M059J (cell line): ENCODE data around the gene RPL39L. TPM values are rescaled to one million over a fixed set of nuclear protein-coding genes. Genes with fewer than 3 reads are reported as not detected.
A peak's percentile ranks its signal among the peaks of the same experiment; 100 is the strongest.
"Not testable (repeated sequence)": the region's sequence is repeated elsewhere in the genome, so short reads cannot be mapped to it uniquely, and the experiment has no call there.

ENCODE experiments used
- DNase-seq: peaks from one replicate; pipeline ENCODE4 v3.0.0-alpha.2; 2012; ENCODE audit warnings: low read depth
- total RNA-seq: library from RNA; depleted of rRNA; stranded (reverse); fragments of >200 nt; shearing (Covaris generic); gene quantifications from 2 replicates; pipeline ENCODE4 v1.2.3, GENCODE V29; 2014; rRNA removed

The RPL39L gene
- total RNA-seq = 41.1 and 44.1 TPM in 2 replicates

DNA sequence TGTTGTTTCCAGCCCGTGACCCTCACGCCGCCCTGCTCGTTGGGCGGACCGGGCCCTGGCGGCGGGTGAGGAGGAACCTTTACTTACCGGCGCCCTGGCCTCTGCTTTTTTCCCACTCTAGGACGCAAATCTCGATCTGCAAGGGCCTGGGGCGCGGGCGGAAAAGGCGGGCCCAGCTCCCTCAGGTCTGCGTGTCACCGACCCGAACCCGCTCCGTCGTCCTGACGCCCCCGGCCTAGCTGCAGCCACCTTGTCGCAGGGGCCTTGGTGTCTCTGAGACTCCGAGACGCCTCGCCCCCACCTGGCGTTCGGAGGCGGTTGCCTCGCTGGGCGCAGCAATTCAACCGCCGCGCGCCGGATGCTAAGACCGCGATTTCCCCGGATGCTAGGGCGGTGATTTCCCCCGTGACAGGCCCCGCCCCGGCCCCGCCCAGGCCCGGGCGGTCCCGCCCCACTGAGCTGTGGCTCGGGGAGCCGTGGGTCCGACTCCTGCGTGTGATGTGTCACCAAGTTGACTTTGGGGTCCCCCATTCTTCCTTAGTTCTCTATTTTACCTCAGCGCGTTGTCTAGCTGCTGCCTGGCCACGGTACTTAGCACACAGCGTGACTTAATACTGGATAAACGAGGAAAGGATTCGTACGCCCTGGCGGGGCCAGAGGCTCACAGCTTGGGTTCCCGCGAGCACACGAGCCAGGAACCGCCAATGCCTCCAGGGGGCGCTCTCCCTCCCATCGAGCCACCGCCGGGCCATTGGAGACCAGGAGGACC lies at the start of gene RPL39L:
Gene RPL39L, minus strand, starts transcription at position 371 of the 769 bp plus-strand sequence. CDS start 18,196 bp downstream, outside the sequence.
- DNase-seq = peak; percentile 85

DNA sequence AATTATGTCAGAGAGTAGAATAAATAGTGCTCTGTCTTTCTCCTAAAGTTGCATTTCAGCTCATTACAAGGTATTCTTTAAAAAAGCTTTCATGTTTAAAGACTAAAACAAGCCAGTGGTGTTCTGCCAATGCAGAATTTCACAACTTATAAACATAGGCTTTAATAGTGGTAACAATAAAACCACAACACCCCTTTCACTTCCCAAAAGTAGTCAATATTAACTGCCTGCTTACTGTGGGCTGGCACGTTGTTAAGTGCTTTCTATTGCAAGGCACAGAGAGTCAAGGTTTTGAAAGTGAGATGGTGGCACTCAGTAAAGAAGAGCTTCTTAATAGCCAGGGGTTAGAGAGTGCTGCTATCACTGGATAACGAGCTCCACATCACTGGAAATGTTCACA lies 49.6 kb upstream of the RPL39L start:
- peak; percentile 65 for DNase-seq

DNA sequence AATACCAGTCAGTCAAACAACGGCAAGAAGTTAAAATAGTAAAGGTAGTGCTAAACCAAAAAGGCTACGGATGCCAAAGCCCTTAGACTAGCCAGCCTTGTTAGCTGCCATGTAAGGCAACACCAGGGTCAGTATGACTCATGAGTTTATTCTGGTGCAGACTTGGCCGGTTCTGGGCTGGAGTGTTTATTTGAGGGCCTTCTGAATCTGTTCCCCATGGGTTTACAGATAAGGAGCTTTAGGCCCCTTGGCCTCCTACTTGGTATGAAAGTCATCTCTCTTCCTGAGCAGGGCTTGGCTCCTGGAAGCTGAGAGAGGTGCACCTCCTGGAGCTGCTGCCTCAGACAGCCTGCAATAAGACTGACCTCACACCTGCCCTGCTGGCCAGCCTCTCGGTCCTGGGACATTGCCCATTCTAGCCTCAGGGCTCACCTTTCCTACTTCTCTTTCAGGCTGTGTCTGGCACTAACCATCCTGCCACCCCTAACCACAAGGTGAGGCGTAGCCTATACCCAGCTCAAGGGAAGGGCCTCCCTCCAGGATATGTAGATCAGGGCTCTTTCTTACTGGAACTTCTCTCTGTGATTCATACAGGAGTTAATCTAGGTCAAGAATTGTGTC lies 47.6 kb upstream of the RPL39L start:
- peak; percentile 99 for DNase-seq

DNA sequence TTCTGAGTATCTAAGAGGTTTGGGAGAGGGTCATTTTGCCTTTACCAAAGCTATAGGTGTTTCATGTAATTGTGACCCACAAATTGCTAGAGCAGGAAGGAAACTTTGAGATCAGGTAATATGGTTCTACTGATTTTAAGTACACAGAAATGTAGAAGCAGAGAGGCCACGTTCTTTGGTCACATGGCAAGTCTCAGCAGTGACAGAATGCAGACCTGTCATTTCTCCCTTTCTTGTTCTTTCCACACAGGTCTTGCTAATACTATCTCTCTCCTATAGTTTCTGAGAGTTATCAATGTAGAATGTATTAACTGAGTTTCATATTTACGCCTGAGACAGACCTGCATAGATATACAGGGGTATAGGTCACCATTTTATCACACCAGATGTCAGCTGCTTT lies 47.1 kb upstream of the RPL39L start:
- DNase-seq = no peak

DNA sequence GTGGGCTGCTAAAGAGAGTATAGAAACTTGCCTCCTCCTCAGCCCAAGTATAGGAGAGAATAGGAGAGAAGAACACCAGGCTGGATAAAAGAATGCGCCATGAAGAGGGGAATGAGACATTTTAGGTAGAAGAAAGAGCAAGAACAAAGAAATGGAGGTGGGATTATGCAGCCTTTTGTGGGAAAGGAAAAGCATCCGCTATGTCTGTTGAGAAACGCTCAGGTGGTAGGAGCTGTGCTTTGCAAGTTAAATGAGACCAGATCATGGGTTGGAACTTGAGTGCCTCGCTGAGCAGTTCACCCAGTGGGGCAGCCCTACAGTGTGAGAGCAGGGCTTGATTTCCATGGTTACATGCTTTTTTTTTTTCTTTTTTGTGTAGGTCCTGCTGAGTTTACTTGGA lies 46.5 kb upstream of the RPL39L start:
- no peak for DNase-seq

DNA sequence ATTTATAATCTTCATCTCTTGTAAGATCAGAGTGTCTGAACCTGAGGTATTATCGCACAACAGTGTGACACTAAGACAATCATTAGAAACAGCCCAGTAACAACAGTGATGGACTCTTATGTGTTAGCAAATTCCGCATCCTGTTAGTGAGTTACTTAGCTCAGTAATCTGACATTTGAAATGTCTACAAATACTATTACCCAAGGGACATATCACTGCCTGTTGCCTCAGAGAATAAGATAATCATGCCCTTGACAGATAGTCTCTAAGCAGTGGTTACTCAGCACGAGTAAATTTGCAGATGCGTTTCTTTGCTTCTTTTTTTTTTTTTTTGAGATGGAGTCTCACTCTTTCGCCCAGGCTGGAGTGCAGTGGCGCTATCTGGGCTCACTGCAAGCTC lies 44.6 kb upstream of the RPL39L start:
- DNase-seq = no peak

DNA sequence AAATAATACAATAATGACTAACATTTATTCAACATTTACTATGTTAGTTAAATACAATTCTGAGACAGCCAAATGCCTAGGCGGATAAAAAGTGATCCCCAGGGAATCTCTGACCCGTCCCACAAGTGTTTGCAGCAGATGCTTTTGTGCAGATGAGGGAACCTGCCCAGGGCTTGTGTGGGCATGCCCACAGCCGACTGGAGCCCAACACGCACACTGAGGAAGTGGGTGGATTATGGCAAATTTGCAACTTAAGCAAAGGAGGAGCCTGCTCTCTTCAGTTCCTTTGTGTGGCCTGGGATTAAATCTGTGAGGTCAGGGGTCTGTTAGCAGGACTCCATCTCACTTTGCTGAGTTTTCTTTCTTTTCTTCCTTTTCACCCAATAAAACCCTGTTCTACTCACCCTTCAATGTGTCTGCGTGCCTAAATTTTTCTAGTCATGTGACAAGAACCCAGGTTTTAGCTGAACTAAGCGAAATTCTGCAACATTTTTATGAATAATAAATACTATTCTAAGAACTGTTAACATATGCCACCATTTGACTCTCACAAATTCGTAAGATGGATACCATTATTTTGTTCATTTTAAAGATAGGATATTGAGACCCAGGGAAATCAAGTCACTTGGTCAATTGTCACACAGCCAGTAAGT lies 44.0 kb upstream of the RPL39L start:
- DNase-seq = no peak

DNA sequence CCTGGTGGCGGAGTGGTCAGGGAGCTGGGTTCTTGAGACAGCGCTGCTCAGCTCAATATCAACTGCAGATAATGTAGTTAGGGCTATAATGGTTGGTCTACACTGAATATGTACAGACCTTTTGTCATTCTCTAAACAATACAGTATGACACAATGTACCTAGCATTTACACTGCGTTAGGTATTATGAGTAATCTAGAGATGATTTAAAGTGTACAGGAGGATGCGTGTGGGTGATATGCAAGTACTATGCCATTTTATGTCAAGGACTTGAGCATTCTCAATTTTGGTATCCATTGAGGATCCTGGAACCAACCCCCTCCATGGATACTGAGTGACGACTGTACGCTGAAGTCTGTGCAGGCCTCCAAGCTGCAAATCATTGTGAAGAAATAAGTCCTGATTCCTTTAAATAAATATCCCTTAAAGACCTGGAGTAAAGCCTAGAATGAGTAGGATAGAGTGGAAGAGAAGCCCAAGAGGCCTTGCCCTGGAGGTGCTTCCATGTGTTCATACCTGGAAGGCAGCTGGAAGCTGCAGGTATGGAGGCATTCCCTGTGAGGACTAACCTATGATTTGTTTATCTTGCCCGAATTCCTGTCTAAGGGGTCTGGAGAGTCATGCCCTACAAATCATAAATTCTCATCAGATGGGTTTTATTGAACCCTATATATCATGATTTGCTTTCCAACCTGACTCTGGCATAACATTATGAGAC lies 42.3 kb upstream of the RPL39L start:
- DNase-seq = no peak

DNA sequence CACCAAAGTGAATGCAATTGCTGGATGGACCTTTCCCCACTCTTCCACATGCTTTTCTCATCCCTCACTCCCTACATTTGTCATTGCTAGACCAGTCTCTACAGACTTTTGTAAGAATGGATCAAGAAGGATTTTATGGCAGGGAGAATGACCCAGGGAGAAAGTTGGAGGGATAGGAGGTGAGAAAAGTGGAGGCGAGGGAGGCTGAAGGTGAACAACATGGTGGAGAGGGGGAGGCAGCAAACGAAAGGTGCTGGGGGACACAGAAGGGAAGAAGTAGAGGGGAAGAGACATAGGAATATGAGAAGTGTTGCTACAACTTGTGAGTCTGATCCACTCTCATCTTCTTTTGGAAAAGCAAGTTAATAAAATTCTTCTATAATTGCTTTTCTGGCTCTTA lies 33.6 kb upstream of the RPL39L start:
- no peak for DNase-seq

DNA sequence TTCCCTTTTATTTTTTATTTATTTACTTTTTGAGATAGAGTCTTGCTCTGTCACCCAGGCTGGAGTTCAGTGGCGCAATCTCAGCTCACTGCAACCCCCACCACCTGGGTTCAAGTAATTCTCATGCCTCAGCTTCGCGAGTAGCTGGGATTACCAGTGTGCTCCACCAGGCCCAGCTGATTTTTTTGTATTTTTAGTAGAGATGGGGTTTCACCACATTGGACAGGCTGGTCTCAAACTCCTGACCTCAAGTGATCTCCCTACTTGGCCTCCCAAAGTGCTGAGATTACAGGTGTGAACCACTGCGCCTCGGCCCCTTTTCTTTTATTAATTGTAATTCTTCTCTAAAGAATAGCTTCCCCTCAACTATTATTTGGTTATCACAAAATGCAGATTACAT lies 31.6 kb upstream of the RPL39L start:
- not testable (repeated sequence) for DNase-seq

DNA sequence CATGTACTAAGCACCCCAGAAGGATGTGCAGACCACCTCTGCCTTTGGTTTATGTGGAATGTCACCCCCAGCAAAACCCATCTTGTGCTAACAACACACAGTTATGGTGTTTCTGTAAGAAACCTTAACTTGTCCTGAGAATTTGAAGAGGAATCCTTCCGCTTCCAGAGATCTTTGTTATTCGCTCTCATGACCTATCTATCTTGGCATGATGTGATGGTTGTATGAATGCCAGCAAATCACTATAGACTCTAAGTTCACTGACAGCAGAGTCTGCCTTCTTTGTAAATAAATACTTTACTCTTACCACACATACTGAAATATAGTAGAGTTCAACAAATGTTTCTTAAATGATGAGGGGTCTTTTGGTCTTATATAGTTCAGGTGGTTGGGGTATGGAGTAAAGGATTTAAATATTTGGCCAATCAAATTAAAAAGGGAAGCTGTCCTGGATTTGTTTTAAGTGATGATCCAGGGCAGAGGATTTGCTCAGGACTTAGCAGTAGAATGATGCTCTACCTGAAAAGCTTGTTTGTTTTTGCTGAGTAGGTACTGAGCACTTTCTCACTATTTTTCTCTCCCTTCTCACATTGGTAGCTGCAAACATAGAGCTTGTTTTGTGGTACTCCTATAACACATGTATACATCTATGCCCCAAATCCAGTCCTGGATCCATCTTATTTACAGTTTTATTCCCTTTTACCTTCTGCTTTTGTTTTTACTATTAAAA lies 30.1 kb upstream of the RPL39L start:
- DNase-seq = peak; percentile 13

DNA sequence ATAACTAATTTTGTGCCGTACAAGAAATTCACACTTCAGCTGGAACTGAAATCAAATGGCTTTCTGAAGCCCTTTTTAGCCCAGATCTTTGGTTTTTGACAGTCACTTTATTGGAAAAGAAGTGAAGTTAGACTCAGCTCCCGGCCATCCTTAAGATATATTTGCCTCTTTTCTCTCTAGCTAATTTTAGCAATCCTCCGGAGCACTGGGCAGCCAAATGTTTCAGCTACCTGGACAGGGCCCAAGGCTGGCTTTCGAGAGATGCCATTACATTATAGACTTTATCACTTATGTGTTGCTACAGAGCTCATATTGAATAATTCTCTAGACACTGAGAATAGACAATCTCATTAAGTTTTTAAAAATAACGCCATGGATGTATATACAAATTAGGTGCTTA lies 28.5 kb upstream of the RPL39L start:
- no peak for DNase-seq

DNA sequence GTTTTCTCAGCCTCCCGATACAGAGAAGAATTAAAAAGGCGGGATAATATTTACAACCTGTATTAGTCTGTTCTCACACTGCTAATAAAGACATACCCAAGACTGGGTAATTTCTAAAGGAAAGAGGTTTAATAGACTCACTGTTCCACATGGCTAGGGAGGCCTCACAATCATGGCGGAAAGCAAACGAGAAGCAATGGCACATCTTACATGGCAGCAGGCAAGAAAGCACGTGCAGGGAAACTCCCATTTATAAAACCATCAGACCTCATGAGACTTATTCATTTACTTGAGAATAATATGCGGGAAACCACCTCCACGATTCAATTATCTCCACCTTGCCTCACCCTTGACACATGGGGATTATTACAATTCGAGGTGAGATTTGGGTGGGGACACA lies 27.5 kb upstream of the RPL39L start:
- DNase-seq = no peak

DNA sequence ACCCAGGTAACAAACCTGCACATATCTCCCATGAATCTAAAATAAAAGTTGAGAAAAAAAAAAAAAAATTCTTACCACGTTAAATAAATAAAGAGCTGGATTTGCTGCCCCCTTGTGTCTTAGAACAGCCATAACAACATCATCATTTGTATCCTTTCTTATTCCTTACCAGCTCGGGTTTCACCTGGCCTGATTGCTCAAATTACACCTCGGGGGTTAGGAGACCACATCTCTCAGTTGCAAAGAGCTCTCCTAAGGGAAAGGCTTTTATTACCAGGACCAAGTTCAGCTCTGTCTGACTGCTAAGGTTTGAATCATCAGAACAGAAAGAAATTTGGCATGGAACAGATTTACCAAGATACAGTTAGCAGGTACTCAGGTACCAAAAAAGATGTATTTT lies 25.8 kb upstream of the RPL39L start:
- DNase-seq = peak; percentile 70

DNA sequence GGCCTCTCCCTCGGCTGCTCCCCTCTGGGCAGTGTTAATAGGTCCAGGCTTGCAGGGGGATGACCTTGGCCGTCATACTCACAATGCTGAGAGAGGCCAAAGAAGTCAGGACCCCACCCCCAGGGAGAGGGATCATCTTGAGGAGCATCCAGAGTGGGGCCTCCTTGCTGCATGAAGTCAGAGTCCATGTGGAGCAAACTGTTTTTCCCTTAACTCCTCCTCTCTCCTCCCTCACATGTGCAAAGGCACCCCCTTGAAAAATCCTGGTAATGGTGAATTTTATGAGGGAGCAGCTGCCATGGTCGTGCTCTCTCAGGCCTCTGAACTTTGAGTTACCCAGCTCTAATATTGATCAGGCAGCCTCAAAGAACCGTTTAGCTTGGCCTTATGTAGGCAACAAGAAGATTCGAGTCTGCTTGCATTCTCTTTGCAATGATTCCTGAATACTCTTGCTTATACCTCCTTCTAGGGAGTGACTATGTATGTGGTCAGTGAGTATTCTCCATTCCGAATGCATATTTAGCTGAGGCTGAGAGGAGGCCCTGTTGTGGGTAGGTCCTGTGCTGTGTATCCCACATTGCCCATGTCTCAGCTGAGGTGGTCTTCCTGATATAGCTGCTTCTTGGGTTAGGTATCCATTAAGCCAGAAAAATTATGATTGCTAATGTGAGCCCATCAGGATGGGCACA lies 23.1 kb upstream of the RPL39L start:
- DNase-seq = no peak

DNA sequence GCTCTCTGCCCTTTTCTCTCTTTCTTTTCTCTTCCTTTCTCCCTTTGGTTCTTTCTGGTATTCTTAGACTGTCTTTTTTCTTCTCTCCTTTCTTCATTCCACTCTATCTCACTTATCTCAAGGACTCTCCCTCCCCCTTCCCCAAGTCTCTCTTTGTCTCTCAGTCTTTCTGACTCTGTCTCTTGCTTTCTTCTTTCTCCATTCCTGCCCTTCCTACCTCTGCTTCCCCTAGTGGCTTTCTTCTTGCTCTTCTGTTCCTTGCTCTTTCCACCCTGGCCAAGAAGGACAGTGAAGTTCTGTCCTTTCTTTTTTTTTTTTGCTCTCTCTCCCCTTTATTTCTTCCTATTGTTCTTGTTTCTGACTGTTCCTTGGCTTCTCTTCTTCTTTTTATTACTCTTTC lies 22.3 kb upstream of the RPL39L start:
- no peak for DNase-seq

DNA sequence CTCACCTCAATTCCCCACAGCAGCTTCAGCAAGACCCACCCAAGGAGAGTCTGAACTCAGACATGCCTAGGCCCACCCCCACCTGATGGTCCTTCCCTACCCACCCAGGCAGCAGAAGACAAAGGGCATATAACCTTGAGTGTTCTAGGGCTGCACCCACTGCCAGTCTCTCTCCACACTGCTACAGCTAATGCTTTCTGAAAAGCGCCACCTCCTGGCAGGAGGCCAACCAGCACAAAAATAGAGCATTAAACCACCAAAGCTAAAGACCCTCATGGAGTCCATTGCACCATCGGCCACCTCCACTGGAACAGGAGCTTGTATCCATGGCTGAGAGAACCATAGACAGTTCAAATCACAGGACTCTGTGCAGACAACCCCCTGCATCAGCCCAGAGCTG lies 11.3 kb upstream of the RPL39L start:
- DNase-seq = peak; percentile 13

DNA sequence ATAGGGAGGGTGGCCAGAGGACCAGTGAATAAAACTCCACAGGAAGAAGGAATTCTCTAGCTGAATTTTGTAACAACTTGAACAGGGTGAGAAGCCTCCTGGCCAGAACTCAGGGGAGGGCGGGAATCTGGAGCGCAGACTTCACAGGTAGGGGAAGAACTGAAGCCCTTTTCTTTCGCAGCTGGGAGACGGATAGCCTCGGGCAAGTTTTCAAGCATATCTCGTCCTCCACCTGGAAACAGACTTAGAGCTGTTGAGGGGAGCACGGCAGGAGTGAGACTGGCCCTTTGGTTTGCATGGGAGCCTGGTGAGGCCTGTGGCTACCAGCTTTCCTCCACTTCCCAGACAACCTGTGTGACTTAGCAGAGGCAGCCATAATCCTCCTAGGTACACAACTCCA lies 10.9 kb upstream of the RPL39L start:
- DNase-seq = no peak

DNA sequence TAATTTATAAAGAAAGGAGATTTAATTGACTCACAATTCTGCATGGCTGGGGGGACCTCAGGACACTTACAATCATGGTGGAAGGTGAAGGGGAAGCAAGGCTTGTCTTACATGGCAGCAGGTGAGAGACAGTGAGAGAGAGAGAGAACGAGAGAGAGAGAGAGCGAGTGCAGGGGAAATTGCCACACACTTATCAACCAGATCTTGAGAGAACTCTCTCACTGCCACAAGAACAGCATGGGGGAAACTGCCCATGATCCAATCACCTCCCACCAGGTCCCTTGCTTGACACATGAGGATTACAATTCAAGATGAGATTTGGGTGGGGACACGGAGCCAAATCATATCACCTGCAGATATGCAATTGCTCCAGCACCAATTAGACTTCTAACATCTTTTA lies 7.1 kb upstream of the RPL39L start:
- DNase-seq = no peak

DNA sequence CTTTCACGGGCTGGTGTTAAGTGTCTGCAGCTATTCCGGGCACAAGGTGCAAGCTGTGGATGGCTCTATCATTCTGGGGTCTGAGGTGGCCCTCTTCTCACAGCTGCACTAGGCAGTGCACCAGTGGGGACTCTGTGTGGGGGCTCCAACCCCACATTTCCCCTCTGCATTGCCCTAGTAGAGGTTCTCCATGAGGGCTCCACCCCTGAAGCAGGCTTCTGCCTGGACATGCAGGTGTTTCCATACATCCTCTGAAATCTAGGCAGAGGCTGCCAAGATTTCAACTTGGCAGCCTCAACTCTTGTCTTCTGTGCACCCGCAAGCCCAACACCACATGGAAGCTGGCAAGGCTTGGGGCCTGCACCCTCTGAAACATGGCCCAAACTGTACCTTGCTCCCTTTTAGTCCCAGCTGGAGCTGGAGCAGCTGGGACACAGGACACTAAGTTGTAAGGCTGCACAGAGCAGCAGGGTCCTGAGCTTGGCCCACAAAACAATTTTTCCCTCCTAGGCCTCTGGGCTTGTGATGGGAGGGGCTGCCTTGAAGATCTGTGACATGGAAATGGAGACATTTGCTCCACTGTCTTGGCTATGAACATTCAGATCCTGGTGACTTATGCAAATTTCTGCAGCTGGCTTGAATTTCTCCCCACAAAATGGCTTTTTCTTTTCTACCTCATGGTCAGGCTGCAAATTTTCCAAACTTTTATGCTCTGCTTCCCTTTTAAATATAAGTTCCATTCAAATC lies 6.0 kb upstream of the RPL39L start:
- no peak for DNase-seq
